PC-3 (cell line): Measurements from ENCODE around the gene ZCCHC2.

Experiments
- CTCF ChIP-seq: fragments of 300-600 bp; sonication (generic); conservative IDR thresholded peaks from 2 replicates; pipeline ENCODE4 v1.5.1; 2017; ENCODE audit warnings: antibody characterized with exemption, low read depth, mild to moderate bottlenecking, low read length
- EZH2 ChIP-seq: fragments of 300-600 bp; sonication (generic); IDR thresholded peaks from one replicate; pipeline ENCODE4 v1.6.1; 2017; ENCODE audit warnings: antibody characterized with exemption, mild to moderate bottlenecking, low read length; ENCODE audit not compliant: unreplicated experiment
- EZH2phosphoT487 ChIP-seq: fragments of 300-600 bp; sonication (generic); IDR thresholded peaks from 2 replicates; pipeline ENCODE4 v1.6.1; 2018; ENCODE audit warnings: mild to moderate bottlenecking, antibody characterized with exemption, low read length, borderline replicate concordance

GRCh38 chr18:62596145-62597005, 73.5 kb downstream of the ZCCHC2 start:
- no peak for TF ChIP-seq CTCF
- TF ChIP-seq EZH2, result no peak
- no peak for TF ChIP-seq EZH2phosphoT487
